AG04450 (cell line): ENCODE measurements around the gene KLHL41. TPM values are rescaled to one million over a fixed set of nuclear protein-coding genes. Genes with fewer than 3 reads are reported as not detected.

Experiments used
- CTCF ChIA-PET: fragments of 300-600, 350-600 bp; formaldehyde crosslinking; extraction: SDS; loops from one replicate; lab custom pipeline; 2022; ENCODE audit warnings: antibody characterized with exemption, inconsistent platforms; lab: Charles Lee
- POLR2A ChIA-PET: fragments of 350-600 bp; formaldehyde crosslinking; extraction: SDS; loops from one replicate; lab custom pipeline; 2021; ENCODE audit warnings: antibody characterized with exemption, inconsistent platforms; lab: Yijun Ruan, JAX
- DNase-seq: peaks from one replicate; pipeline ENCODE4 v3.0.0-alpha.2; 2011; ENCODE audit warnings: low read depth, low spot score
- H3K27ac ChIP-seq: one replicate; pipeline ENCODE4 v1.5.1; 2012; ENCODE audit warnings: low read depth, low read length, control low read depth
- H3K27me3 ChIP-seq: one replicate; pipeline ENCODE4 v1.6.0; 2012; ENCODE audit warnings: low read length; ENCODE audit not compliant: control insufficient read depth, insufficient read depth
- H3K4me3 ChIP-seq: 2 replicates; pipeline ENCODE4 v1.5.1; 2011; ENCODE audit warnings: mild to moderate bottlenecking, low read depth, low read length, control low read depth
- H3K9me3 ChIP-seq: 2 replicates; pipeline ENCODE4 v1.5.1; 2012; ENCODE audit warnings: low read length; ENCODE audit not compliant: control insufficient read depth, insufficient read depth
- CTCF ChIP-seq: IDR thresholded peaks from 2 replicates; pipeline ENCODE4 v1.5.1; 2011; ENCODE audit warnings: low read depth, low read length, control low read depth, inconsistent platforms
- polyA plus RNA-seq: library from polyadenylated mRNA; depleted of rRNA; stranded (reverse); fragments of >200 nt; gene quantifications from 2 replicates; pipeline ENCODE4 v1.2.3, GENCODE V29; 2011

The KLHL41 gene
- polyA plus RNA-seq, 1 experiment = 0.22 TPM

GRCh38 chr2:169493360-169493759 lies 16.1 kb upstream of the KLHL41 start:
- Histone ChIP-seq H3K27ac (no peak overlapping the region), H3K4me3 (no peak overlapping the region), H3K9me3 (no peaks in the 10 kb centered on the region), H3K27me3 (no peaks in the 10 kb centered on the region)
- no peak for DNase-seq
- ChIA-PET POLR2A (no interaction called here), CTCF (interaction anchor here (1.4 kb wide), 1 partner anchor 35 kb away, joined by 3 read pairs; no protein-coding TSS in a partner anchor)
- no peak for TF ChIP-seq CTCF

GRCh38 chr2:169495310-169495928 lies 14.1 kb upstream of the KLHL41 start:
- no peak for TF ChIP-seq CTCF
- Histone ChIP-seq H3K4me3 (no peak overlapping the region), H3K27ac (no peak overlapping the region), H3K9me3 (no peaks in the 10 kb centered on the region), H3K27me3 (no peaks in the 10 kb centered on the region)
- ChIA-PET POLR2A (no interaction called here), CTCF (interaction anchor here (1.4 kb wide), 1 partner anchor 16 kb away, joined by 4 read pairs; the partner anchor contains the start of gene BBS5)
- no peak for DNase-seq

- CTCF ChIA-PET = interaction anchor here (0.5 kb wide), 1 partner anchor 423 kb away, joined by 4 read pairs; no protein-coding TSS in a partner anchor
- POLR2A ChIA-PET = no interaction called here
- no peak for DNase-seq
Observed at GRCh38 chr2:169504651-169505050, 4.9 kb upstream of the KLHL41 start.

GRCh38 chr2:169507698-169508097 lies 1.8 kb upstream of the KLHL41 start:
- DNase-seq = no peak
- CTCF ChIA-PET = no interaction called here
- H3K27me3 ChIP-seq = no peaks in the 10 kb centered on the region
- no peak overlapping the region for H3K27ac ChIP-seq
- no peak for TF ChIP-seq CTCF
- POLR2A ChIA-PET = interaction anchor here (0.6 to 0.7 kb wide), 2 partner anchors 18 to 19 kb away, joined by 3 to 4 read pairs; no protein-coding TSS in a partner anchor
- H3K9me3 ChIP-seq = peaks cover 15% of the 10 kb centered on the region; the same call in 1 of the 2 replicates
- H3K4me3 ChIP-seq = no peak overlapping the region

More at GRCh38 chr2:169504651-169505050, 4.9 kb upstream of the KLHL41 start:
- no peak overlapping the region for H3K4me3 ChIP-seq
- H3K27ac ChIP-seq = no peak overlapping the region
- no peak for TF ChIP-seq CTCF
- H3K9me3 ChIP-seq = peaks cover 15% of the 10 kb centered on the region; the same call in 1 of the 2 replicates
- H3K27me3 ChIP-seq = no peaks in the 10 kb centered on the region

GRCh38 chr2:169509955-169510354 lies 453 bp downstream of the KLHL41 start:
- no peak overlapping the region for H3K4me3 ChIP-seq
- no peak for DNase-seq
- ChIA-PET POLR2A (no interaction called here), CTCF (interaction anchor here (1.0 kb wide), 1 partner anchor 18 kb away, joined by 6 read pairs; no protein-coding TSS in a partner anchor)
- H3K27me3 ChIP-seq = no peaks in the 10 kb centered on the region
- no peak overlapping the region for H3K27ac ChIP-seq
- H3K9me3 ChIP-seq = peaks cover 10% of the 10 kb centered on the region; the same call in 1 of the 2 replicates
- TF ChIP-seq CTCF = no peak
